HG03575 (cell line): ENCODE measurements around the gene FTH1.
"Not testable (repeated sequence)": the region's sequence is repeated elsewhere in the genome, so short reads cannot be mapped to it uniquely, and the experiment has no call there.

Experiments used
- ATAC-seq: cut with Tn5 transposase; IDR thresholded peaks from one replicate; pipeline ENCODE4 v1.9.1; 2021; ENCODE audit not compliant: unreplicated experiment, insufficient number of reproducible peaks, low FRiP score; ENCODE audit errors: extremely low read depth

The FTH1 gene

GRCh38 chr11:61953632-61954031, 13.8 kb downstream of the FTH1 start:
- ATAC-seq = not testable (repeated sequence)

GRCh38 chr11:61952882-61953281, 14.6 kb downstream of the FTH1 start:
- no peak for ATAC-seq

- ATAC-seq = no peak
Observed at GRCh38 chr11:61951484-61952135, 15.8 kb downstream of the FTH1 start.

GRCh38 chr11:61950035-61950547, 17.3 kb downstream of the FTH1 start, which contains the start of gene BEST1:
TSS of gene BEST1 (plus strand) at chr11:61950351. CDS start at chr11:61951807, 1,456 bp downstream.
- ATAC-seq = no peak

- ATAC-seq = no peak
Observed at GRCh38 chr11:61949169-61950034, 18.0 kb downstream of the FTH1 start.

GRCh38 chr11:61948505-61948904, 18.9 kb downstream of the FTH1 start:
- no peak for ATAC-seq

GRCh38 chr11:61947486-61948210, 19.8 kb downstream of the FTH1 start:
- no peak for ATAC-seq

GRCh38 chr11:61946894-61947293, 20.5 kb downstream of the FTH1 start:
- no peak for ATAC-seq

GRCh38 chr11:61945191-61945590, 22.2 kb downstream of the FTH1 start:
- ATAC-seq = no peak

GRCh38 chr11:61940466-61940865, 27.0 kb downstream of the FTH1 start:
- no peak for ATAC-seq

GRCh38 chr11:61935861-61936260, 31.6 kb downstream of the FTH1 start:
- no peak for ATAC-seq

GRCh38 chr11:61930933-61931332, 36.5 kb downstream of the FTH1 start:
- ATAC-seq = no peak

- ATAC-seq = no peak
Observed at GRCh38 chr11:61928606-61929005, 38.8 kb downstream of the FTH1 start.

- ATAC-seq = no peak
Observed at GRCh38 chr11:61927501-61927900, 39.9 kb downstream of the FTH1 start.

GRCh38 chr11:61926235-61926634, 41.2 kb downstream of the FTH1 start:
- ATAC-seq = no peak

GRCh38 chr11:61925736-61926135, 41.7 kb downstream of the FTH1 start:
- no peak for ATAC-seq

GRCh38 chr11:61924064-61924455, 43.4 kb downstream of the FTH1 start:
- ATAC-seq = no peak

GRCh38 chr11:61923166-61924063, 44.0 kb downstream of the FTH1 start:
- no peak for ATAC-seq

GRCh38 chr11:61922539-61922938, 44.9 kb downstream of the FTH1 start:
- ATAC-seq = no peak
